Fibroblast of pulmonary artery (primary cell): ENCODE data around the gene DDX1.

Experiments used
- DNase-seq: peaks from one replicate; pipeline ENCODE4 v3.0.0-alpha.2; 2010; ENCODE audit warnings: low read depth
- H3K4me3 ChIP-seq: replicated peaks from 2 replicates; pipeline ENCODE4 v1.5.1; 2011; ENCODE audit warnings: low read depth, mild to moderate bottlenecking, control low read depth, low read length, moderate library complexity
- CTCF ChIP-seq: IDR thresholded peaks from 2 replicates; pipeline ENCODE4 v1.5.1; 2011; ENCODE audit warnings: mild to moderate bottlenecking, control low read depth, low read length, inconsistent platforms; ENCODE audit errors: missing control alignments

DDX1 gene

DNA sequence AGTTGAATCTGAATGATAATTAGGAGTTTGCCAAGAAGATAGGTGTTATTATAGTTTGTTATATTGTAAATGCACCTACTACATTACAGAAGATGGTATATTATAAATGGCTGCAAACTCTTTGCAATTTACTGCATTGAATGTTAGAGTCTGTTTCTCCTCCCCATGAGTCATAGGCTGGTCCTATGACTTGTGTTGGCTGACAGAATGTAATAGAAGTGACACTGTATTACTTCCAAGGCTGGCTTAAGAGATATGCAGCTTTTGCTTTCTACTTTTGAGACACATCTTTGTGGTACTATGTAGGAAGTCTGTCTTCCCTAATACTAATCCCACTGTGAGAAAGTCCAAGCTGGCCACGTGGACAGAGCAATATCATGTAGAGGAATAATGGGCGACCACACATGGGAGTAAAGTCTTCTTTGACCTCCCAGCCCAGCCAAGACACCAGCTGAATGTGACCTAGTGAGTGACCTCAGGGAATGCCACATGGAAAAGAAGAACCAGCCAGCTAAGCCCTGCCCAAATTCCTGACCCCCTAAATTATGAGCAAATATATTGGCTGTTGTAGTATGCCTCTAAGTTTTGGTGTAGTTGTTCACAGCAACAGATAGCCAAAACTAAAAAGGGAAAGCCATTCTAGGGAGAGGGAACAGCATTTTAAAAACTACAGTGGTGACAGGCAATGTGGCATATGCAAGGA, 6.8 kb upstream of the DDX1 start:
- DNase-seq, result no peak
- no peak overlapping the region for H3K4me3 ChIP-seq
- TF ChIP-seq CTCF, result no peak

- peak; percentile 70 for DNase-seq
- H3K4me3 ChIP-seq, result no peak overlapping the region
- peak; percentile 67 for TF ChIP-seq CTCF
Observed at GRCh38 chr2:15588329-15588919, 3.2 kb upstream of the DDX1 start.

GRCh38 chr2:15591373-15591691, 336 bp upstream of the DDX1 start:
- DNase-seq, result no peak
- no peak for TF ChIP-seq CTCF
- H3K4me3 ChIP-seq, result peak overlapping the region; percentile 93

DNA sequence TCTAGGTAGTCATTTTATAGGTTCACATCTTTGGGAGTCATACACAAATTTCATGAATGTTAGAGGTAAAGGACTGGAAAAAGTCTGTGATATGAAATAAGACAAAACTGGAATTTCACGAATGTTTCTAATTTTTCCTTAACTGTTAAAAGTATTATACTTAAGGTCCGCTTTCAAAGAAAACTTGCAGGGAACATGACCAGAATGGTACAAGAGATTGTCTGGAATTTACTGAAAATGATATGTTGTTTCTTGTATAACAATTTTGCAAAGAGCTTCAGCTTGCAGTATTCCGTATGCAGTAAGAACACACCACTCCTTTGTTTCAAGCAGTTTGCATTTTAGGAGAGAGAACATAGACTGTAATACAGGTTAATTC, 1.6 kb downstream of the DDX1 start:
- no peak for DNase-seq
- no peak for TF ChIP-seq CTCF
- H3K4me3 ChIP-seq, result peak overlapping the region; percentile 93

DNA sequence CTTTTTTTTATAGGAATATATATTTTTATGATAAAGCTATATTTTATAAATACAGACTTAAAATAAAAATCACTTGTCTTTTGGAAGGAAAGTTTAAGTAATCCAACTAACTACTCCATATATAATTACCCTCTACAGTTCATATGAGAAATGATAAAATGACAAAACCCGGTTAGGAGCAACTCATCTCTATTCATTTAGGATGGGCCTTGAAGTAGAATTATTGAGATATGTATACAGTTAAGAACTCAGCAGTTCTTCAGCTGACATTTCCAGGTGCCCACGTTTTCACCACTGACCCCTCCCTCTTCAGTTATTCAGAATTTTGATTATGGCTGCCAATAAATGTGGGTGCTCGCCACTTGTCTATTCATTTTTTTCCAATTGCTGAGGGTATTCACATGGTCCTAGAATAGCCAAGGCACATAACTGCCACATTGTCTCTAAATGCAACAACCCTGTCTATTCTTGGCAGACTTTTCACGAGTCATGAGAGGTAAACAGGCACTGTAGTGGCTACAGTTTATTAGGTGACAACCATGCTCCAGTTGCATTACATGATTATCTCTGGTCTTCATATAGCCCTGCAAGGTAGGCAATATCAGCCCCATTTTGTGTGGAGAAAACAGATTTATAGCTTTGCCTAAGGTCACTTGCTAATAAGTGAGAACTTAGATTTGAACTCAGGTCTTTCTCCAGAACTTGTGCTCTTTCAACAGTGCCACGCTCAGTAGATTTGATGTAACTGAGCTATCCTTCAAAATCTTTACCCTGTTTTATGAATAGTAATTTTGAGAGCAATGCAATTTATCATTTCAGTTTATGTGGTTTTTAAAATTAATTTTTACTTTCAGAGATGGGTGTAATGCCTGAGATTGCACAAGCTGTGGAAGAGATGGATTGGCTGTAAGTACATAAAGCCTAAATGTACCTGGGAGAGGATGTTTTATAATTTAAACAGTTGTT, 2.9 kb downstream of the DDX1 start:
- DNase-seq, result no peak
- H3K4me3 ChIP-seq, result no peak overlapping the region
- no peak for TF ChIP-seq CTCF

- no peak for TF ChIP-seq CTCF
Observed at GRCh38 chr2:15595342-15595905, 3.8 kb downstream of the DDX1 start.

More at GRCh38 chr2:15595342-15595905, 3.8 kb downstream of the DDX1 start:
- DNase-seq, result no peak
- H3K4me3 ChIP-seq, result no peak overlapping the region
